Stomach (tissue), 9 donors: ENCODE data around the gene PRKAB1. TPM values are rescaled to one million over a fixed set of nuclear protein-coding genes. Genes with fewer than 3 reads are reported as not detected.
"Not testable (repeated sequence)": the region's sequence is repeated elsewhere in the genome, so short reads cannot be mapped to it uniquely, and the experiment has no call there.

Experiments used
- DNase-seq, 2 donors: peaks; one replicate each; pipeline versions ENCODE4 v3.0.0 to v3.0.0-alpha.2; 2013 to 2019
- H3K27ac ChIP-seq, 5 donors: fragments of 200-600 bp in 4 of 5; sonication (generic) in 4 of 5; one replicate each; pipeline ENCODE4 v1.5.1; 2013 to 2019; ENCODE audit warnings: mild to moderate bottlenecking in 1 of 5, moderate library complexity in 1 of 5
- H3K27me3 ChIP-seq, 3 donors: fragments of 200-600 bp; sonication (generic); one replicate each; pipeline ENCODE4 v1.5.1; 2017 to 2019; ENCODE audit warnings: mixed run types in 1 of 3
- H3K36me3 ChIP-seq, 4 donors: fragments of 200-600 bp; sonication (generic); 1 replicate in 3 of 4; 2 replicates in 1 of 4; pipeline ENCODE4 v1.5.1; 2016 to 2019
- H3K4me1 ChIP-seq, 4 donors: fragments of 200-600 bp; sonication (generic); one replicate each; pipeline ENCODE4 v1.5.1; 2016 to 2019
- H3K4me3 ChIP-seq, 4 donors: fragments of 200-600 bp; sonication (generic) in 3 of 4; one replicate each; pipeline ENCODE4 v1.5.1; 2016 to 2019; ENCODE audit warnings: mild to moderate bottlenecking in 1 of 4
- H3K9me3 ChIP-seq, 4 donors: fragments of 200-600 bp; sonication (generic); one replicate each; pipeline ENCODE4 v1.5.1; 2016 to 2019
- CTCF ChIP-seq, 7 experiments: fragments of 450-650 bp in 4 of 7; fragments of 200-600 bp in 3 of 7; sonication (generic) in 3 of 7; IDR thresholded peaks; one replicate each; pipeline ENCODE4 v1.5.1; 2016 to 2019; ENCODE audit warnings: antibody characterized with exemption in 7 of 7, control low read depth in 2 of 7, mild to moderate bottlenecking in 1 of 7
- EP300 ChIP-seq: sonication (generic); formaldehyde crosslinking; IDR thresholded peaks from one replicate; pipeline ENCODE4 v1.6.1; 2017; ENCODE audit warnings: antibody characterized with exemption
- POLR2A ChIP-seq, 4 donors: fragments of 450-650 bp; IDR thresholded peaks; one replicate each; pipeline ENCODE4 v1.6.1; 2016; ENCODE audit warnings: antibody characterized with exemption in 4 of 4, control low read depth in 2 of 4, mild to moderate bottlenecking in 1 of 4, moderate library complexity in 1 of 4
- POLR2AphosphoS5 ChIP-seq, 3 donors: sonication (generic); formaldehyde crosslinking; IDR thresholded peaks; one replicate each; pipeline ENCODE4 v1.6.1; 2016; ENCODE audit warnings: antibody characterized with exemption in 3 of 3
- WGBS, 5 donors: extraction: QIAGEN DNeasy Blood & Tissue Kit in 3 of 5; methylation state at CpG; one replicate each; pipeline versions ENCODE4 v1.1.5 to v1.1.7; 2013 to 2018; 5-methylcytosine and 5-hydroxymethylcytosine counted together
- intact Hi-C: fragments of 100-400 bp; cut with DNase I; formaldehyde crosslinking; loops from one replicate; pipeline ENCODE4 v1.15.1; 2023; ENCODE audit warnings: low total_unique reads
- polyA plus RNA-seq, 3 donors: library from polyadenylated mRNA; stranded (reverse); fragments of 200-250 nt; gene quantifications; one replicate each; pipeline ENCODE4 v1.2.3, GENCODE V29; 2013
- total RNA-seq, 5 donors: library from RNA; depleted of rRNA; stranded (reverse); fragments of >200 nt; gene quantifications; one replicate each; pipeline versions ENCODE4 v1.1.0 to v1.2.3, GENCODE V29; 2014 to 2016
- donor health status: healthy with polysubstance abuse.
- donor health status: Bipolar disorder and iron deficiency.
- donor health status: healthy.

Gene PRKAB1
- total and polyA plus RNA-seq, 8 donors, result 22.6 to 143 (median 50.8) TPM

GRCh38 chr12:119704065-119704747 is 36.3 kb downstream of the PRKAB1 start:
- intact Hi-C loops, result no loop called here
- Histone ChIP-seq H3K27me3 (no peaks in the 10 kb centered on the region), H3K4me3 (no peak overlapping the region), H3K36me3 (peaks cover 0 to 21% (median 13%) of the 10 kb centered on the region in 4 donors), H3K9me3 (no peaks in the 10 kb centered on the region), H3K27ac (peak overlapping the region in 1 of 5 donors; percentile 1), H3K4me1 (no peaks in the 10 kb centered on the region)
- DNase-seq, result no peak
- TF ChIP-seq POLR2A (IDR thresholded peaks at IDR 0.05) (no peak), POLR2AphosphoS5 (IDR thresholded peaks at IDR 0.05) (no peak), EP300 (no peak), CTCF (IDR thresholded peaks at IDR 0.05) (no peak)
- WGBS, 5 donors, result 62 to 86% (median 77%) methylated on average over 16 of the region's 16 CpGs

- no peaks in the 10 kb centered on the region for H3K9me3 ChIP-seq
- TF ChIP-seq POLR2A (IDR thresholded peaks at IDR 0.05) (no peak), POLR2AphosphoS5 (IDR thresholded peaks at IDR 0.05) (no peak), EP300 (no peak), CTCF (IDR thresholded peaks at IDR 0.05) (no peak)
- 81 to 93% (median 90%) methylated on average over 7 of the region's 7 CpGs for WGBS, 5 donors
- no peaks in the 10 kb centered on the region for H3K27me3 ChIP-seq
- H3K4me1 ChIP-seq, result peaks cover 0 to 4% (median under 1%) of the 10 kb centered on the region in 4 donors
- no peak for DNase-seq
- H3K36me3 ChIP-seq, result peaks cover 0 to 19% (median 11%) of the 10 kb centered on the region in 4 donors
- no peak overlapping the region for H3K4me3 ChIP-seq
- H3K27ac ChIP-seq, result no peak overlapping the region
- intact Hi-C loops, result no loop called here
Observed at GRCh38 chr12:119705182-119705581, 37.2 kb downstream of the PRKAB1 start.

DNA sequence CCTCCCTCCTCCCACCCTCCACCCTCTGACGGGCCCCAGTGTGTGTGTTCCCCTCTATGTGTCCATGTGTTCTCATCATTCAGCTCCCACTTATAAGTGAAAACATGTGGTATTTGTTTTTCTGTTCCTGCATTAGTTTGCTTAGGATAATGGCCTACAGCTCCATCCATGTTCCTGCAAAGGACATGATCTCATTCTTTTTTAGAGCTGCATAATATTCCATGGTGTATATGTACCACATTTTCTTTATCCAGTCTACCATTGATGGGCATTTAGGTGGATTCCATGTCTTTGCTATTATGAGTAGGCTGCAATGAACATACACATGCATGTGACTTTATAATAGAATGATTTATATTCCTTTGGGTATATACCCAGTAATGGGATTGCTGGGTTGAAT is 38.5 kb downstream of the PRKAB1 start:
- Histone ChIP-seq H3K36me3 (peaks cover 0 to 10% (median 4%) of the 10 kb centered on the region in 4 donors), H3K4me1 (peaks cover 0 to 16% (median 7%) of the 10 kb centered on the region in 4 donors)
- intact Hi-C loops, H3K9me3 ChIP-seq, DNase-seq, H3K27me3 ChIP-seq, H3K27ac ChIP-seq, H3K4me3 ChIP-seq: not testable (repeated sequence)
- 81 to 95% (median 89%) methylated on average over 1 of the region's 1 CpG for WGBS, 5 donors

GRCh38 chr12:119710374-119710964 is 42.5 kb downstream of the PRKAB1 start:
- Histone ChIP-seq H3K9me3 (no peaks in the 10 kb centered on the region), H3K4me1 (peaks cover 0 to 30% (median 18%) of the 10 kb centered on the region in 4 donors), H3K27me3 (no peaks in the 10 kb centered on the region), H3K36me3 (peaks cover 0 to 17% (median 0%) of the 10 kb centered on the region in 4 donors), H3K27ac (peak overlapping the region; percentile 73 to 92 (median 76)), H3K4me3 (no peak overlapping the region)
- intact Hi-C loops, result no loop called here
- 39 to 70% (median 60%) methylated on average over 11 of the region's 11 CpGs for WGBS, 5 donors
- TF ChIP-seq CTCF (IDR thresholded peaks at IDR 0.05) (no peak), POLR2A (IDR thresholded peaks at IDR 0.05) (peak in 1 of 4 donors; percentile 14), POLR2AphosphoS5 (IDR thresholded peaks at IDR 0.05) (peak in 2 of 3 donors; percentile 84 to 86), EP300 (no peak)
- peak; percentile 82 to 86 for DNase-seq
